ENCODE data around the gene LMTK3.
"Not testable (repeated sequence)": the region's sequence is repeated elsewhere in the genome, so short reads cannot be mapped to it uniquely, and the experiment has no call there.

LMTK3 gene

DNA sequence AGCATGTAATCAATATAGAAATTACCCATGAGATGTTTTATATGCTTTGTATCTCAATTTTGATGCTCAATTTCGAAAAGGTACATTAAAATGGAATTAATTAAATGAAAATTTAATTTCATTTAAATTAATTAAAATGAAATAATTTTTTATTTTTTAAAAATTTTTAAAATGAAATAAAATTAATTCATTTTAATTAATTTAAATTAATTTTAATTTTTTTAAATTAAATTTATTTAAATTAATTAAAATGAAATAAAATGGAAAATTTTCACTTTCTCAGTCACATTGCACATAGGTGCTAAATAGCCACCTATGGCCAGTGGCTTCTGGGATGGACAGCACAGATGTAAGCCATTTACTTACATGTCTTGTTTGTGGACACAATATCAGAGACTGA lies 36.1 kb upstream of the LMTK3 start:
- DNase-seq (no peak), ATAC-seq (no peak)
- Mint-ChIP-seq H3K27ac (no peak overlapping the region), H3K9me3 (no peaks in the 10 kb centered on the region), H3K4me1 (no peaks in the 10 kb centered on the region), H3K36me3 (ENCODE audit: low read depth) (no peaks in the 10 kb centered on the region), H3K4me3 (no peak overlapping the region), H3K27me3 (no peaks in the 10 kb centered on the region)

- Mint-ChIP-seq H3K27me3 (no peaks in the 10 kb centered on the region), H3K9me3 (no peaks in the 10 kb centered on the region), H3K4me1 (no peaks in the 10 kb centered on the region), H3K27ac (no peak overlapping the region), H3K4me3 (no peak overlapping the region), H3K36me3 (ENCODE audit: low read depth) (no peaks in the 10 kb centered on the region)
- DNase-seq (no peak), ATAC-seq (no peak)
Observed at GRCh38 chr19:48544856-48545750, 33.5 kb upstream of the LMTK3 start.

DNA sequence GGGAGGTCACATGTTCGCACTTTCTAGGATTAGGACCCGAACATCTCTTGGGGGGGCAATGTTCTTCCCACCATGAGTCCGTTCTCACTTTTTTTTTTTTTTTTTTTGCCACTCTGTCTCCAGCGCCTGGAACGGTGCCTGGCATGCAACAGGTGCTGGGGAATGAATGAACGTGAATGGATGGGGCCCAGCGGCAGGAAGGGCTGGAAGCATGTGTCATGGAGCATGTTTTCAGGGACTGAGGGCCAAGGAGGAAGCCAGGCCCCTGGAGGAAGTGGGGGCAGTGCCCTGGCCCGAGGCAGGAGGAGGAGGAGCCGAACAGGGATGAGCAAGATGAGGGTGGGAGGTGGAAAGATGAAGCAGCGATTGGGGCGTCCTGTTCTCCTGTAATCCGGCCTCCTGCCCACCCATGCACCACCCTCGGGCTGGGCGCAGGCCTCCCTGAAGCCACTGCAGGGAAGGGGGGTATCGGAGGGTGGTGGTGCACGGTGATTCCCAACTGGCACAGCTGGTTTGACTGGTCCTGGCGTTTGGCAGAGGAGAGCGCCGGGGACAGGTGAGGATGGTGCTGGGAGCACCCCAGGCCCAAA lies 31.6 kb upstream of the LMTK3 start:
- Mint-ChIP-seq H3K9me3 (no peaks in the 10 kb centered on the region), H3K4me3 (no peak overlapping the region), H3K27ac (no peak overlapping the region), H3K27me3 (no peaks in the 10 kb centered on the region), H3K36me3 (ENCODE audit: low read depth) (no peaks in the 10 kb centered on the region), H3K4me1 (no peaks in the 10 kb centered on the region)
- ATAC-seq = no peak
- DNase-seq = no peak

GRCh38 chr19:48541813-48542212 lies 30.2 kb upstream of the LMTK3 start:
- H3K36me3 Mint-ChIP-seq (ENCODE audit: low read depth) = no peaks in the 10 kb centered on the region
- no peaks in the 10 kb centered on the region for H3K9me3 Mint-ChIP-seq
- no peak overlapping the region for H3K27ac Mint-ChIP-seq
- DNase-seq (no peak), ATAC-seq (no peak)
- H3K4me3 Mint-ChIP-seq = no peak overlapping the region
- no peaks in the 10 kb centered on the region for H3K27me3 Mint-ChIP-seq
- H3K4me1 Mint-ChIP-seq = no peaks in the 10 kb centered on the region

DNA sequence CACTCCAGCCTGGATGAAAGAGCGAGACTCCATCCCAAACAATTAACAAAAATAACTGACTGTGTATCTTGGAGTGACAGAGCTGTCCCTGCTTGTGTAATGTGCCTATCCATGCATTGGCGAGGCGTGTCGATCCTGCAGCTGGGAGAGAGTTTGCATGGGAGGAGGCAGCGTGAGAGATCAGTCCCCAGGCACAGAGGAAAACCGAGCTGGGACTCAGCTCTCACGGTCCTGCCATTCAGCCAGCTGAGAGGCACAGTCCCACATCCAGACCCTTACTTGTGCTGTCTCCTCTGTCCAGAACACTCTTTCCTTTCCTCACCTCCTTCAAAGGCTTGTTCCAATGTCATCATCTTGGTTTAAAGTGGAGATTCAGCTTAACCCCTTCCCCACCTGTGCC lies 28.5 kb upstream of the LMTK3 start:
- Mint-ChIP-seq H3K4me3 (no peak overlapping the region), H3K27ac (no peak overlapping the region), H3K9me3 (no peaks in the 10 kb centered on the region), H3K27me3 (no peaks in the 10 kb centered on the region), H3K4me1 (no peaks in the 10 kb centered on the region), H3K36me3 (ENCODE audit: low read depth) (no peaks in the 10 kb centered on the region)
- no peak for DNase-seq
- no peak for ATAC-seq

DNA sequence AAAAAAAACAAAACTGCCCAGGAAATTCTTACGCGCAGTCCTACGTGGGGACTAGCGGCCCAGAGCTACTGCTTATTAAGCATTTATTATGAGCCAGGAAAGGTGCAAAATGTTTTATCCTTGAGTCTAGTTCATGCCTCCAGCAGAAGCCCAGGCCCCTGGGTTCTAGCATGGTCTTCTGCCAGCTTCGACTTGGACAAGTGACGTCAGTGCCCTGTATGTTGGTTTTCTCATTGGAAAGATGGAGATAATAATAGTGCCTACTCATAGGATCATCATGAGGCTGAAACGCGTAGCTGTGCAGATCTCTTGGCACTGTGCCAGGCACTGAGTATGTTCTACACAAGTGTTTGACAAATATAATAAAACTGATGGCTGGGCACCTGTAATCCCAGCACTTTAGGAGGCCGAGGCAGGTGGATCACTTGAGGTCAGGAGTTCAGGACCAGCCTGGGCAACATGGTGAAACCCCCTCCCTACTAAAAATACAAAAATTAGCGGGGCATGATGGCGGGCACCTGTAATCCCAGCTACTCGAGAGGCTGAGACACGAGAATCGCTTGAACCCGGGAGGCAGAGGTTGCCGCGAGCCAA lies 28.0 kb upstream of the LMTK3 start:
- Mint-ChIP-seq H3K27ac (no peak overlapping the region), H3K4me1 (no peaks in the 10 kb centered on the region), H3K27me3 (no peaks in the 10 kb centered on the region), H3K4me3 (no peak overlapping the region), H3K36me3 (ENCODE audit: low read depth) (no peaks in the 10 kb centered on the region), H3K9me3 (no peaks in the 10 kb centered on the region)
- ATAC-seq (no peak), DNase-seq (no peak)

DNA sequence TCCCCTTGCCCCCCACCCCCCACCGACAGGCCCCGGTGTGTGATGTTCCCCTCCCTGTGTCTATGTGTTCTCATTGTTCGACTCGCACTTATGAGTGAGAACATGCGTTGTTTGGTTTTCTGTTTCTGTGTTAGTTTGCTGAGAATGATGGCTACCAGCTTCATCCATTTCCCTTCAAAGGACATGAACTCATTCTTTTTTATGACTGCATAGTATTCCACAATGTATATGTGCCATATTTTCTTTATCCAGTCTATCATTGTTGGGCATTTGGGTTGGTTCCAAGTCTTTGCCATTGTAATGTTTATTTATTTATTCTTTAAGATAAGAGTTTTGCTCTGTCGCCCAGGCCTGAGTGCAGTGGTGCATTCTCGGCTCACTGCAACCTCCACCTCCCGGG lies 26.4 kb upstream of the LMTK3 start:
- not testable (repeated sequence) for DNase-seq; H3K27ac Mint-ChIP-seq; H3K9me3 Mint-ChIP-seq; H3K27me3 Mint-ChIP-seq; H3K4me3 Mint-ChIP-seq; ATAC-seq; H3K4me1 Mint-ChIP-seq; H3K36me3 Mint-ChIP-seq (ENCODE audit: low read depth)

DNA sequence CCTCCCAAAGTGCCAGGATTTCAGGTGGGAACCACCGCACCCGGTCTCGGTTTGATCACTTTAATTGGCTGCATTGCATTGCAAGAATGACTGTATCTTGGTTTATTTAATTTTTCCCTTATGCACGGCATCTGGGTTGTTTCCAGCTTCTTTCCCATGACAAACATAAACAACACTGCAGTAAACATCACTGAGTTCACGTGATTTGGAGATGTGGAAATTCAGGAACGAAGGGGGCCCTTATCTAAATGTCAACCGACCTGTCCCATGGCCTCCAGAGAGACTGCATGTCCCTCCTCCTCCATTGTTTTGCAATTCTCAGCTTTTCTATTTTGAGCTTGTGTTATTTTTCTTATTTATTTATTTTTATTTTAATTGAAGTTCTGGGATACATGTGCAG lies 25.9 kb upstream of the LMTK3 start:
- no peaks in the 10 kb centered on the region for H3K27me3 Mint-ChIP-seq
- H3K27ac Mint-ChIP-seq = no peak overlapping the region
- DNase-seq (no peak), ATAC-seq (no peak)
- no peaks in the 10 kb centered on the region for H3K4me1 Mint-ChIP-seq
- no peak overlapping the region for H3K4me3 Mint-ChIP-seq
- H3K9me3 Mint-ChIP-seq = no peaks in the 10 kb centered on the region
- H3K36me3 Mint-ChIP-seq (ENCODE audit: low read depth) = no peaks in the 10 kb centered on the region

DNA sequence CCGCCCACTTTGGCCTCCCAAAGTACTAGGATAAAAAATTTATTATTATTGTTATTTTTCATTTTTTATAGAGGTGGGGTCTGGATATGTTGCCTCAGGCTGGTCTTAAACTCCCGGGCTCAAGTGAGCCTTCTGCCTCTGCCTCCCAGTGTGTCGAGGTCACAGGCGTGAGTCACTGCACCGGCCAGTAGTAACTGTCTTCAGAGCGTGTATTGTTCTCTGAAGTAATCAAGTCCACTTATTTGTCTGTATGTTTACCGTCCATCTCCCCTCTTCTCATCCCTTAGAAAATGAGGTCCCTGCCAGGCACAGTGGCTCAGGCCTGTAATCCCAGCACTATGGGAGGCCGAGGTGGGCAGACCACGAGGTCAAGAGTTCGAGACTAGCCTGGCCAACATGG lies 22.1 kb upstream of the LMTK3 start:
- H3K27ac Mint-ChIP-seq = no peak overlapping the region
- no peak for ATAC-seq
- peaks cover 3% of the 10 kb centered on the region for H3K36me3 Mint-ChIP-seq (ENCODE audit: low read depth)
- no peak overlapping the region for H3K4me3 Mint-ChIP-seq
- no peak for DNase-seq
- peaks cover 3% of the 10 kb centered on the region for H3K27me3 Mint-ChIP-seq
- H3K9me3 Mint-ChIP-seq = peaks cover 4% of the 10 kb centered on the region
- H3K4me1 Mint-ChIP-seq = no peaks in the 10 kb centered on the region

- no peak for DNase-seq
- peaks cover 4% of the 10 kb centered on the region for H3K36me3 Mint-ChIP-seq (ENCODE audit: low read depth)
- no peak overlapping the region for H3K27ac Mint-ChIP-seq
- no peak overlapping the region for H3K4me3 Mint-ChIP-seq
- peaks cover 14% of the 10 kb centered on the region for H3K9me3 Mint-ChIP-seq
- no peaks in the 10 kb centered on the region for H3K4me1 Mint-ChIP-seq
- ATAC-seq = no peak
- peaks cover 3% of the 10 kb centered on the region for H3K27me3 Mint-ChIP-seq
Observed at GRCh38 chr19:48530770-48531169, 19.1 kb upstream of the LMTK3 start.

DNA sequence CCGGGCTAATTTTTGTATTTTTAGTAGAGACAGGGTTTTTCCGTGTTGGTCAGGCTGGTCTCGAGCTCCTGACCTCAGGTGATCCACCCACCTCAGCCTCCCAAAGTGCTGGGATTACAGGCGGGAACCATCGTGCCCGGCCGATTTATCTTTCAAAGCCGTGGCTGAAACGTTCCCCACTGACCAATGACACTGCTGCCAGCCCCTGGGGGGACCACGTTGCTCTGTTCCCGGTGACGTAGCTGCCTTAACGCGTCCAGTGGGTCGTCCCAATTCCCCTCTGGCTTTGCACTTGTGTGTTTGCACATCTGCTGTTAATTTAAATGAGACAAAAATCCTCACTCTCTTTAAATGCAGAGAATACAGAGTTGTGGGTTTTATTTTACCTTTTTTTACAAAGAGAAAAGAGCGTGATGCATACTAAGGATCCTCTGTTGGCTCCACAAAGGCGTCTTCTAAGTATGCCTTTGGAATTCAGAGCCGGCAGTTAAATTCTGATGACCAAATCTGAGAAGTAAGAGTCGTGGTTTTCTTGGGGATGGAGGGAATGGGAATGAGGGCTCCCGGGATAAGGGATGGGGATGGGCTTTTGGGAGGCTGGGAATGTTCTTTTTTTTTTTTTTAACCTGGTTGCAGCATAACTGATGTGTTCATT lies 18.6 kb upstream of the LMTK3 start:
- peaks cover 14% of the 10 kb centered on the region for H3K9me3 Mint-ChIP-seq
- ATAC-seq = no peak
- no peak for DNase-seq
- H3K27me3 Mint-ChIP-seq = peaks cover 3% of the 10 kb centered on the region
- H3K4me1 Mint-ChIP-seq = no peaks in the 10 kb centered on the region
- no peak overlapping the region for H3K27ac Mint-ChIP-seq
- no peak overlapping the region for H3K4me3 Mint-ChIP-seq
- H3K36me3 Mint-ChIP-seq (ENCODE audit: low read depth) = peaks cover 4% of the 10 kb centered on the region

- ATAC-seq (no peak), DNase-seq (no peak)
- H3K27ac Mint-ChIP-seq = no peak overlapping the region
- H3K27me3 Mint-ChIP-seq = peaks cover 6% of the 10 kb centered on the region
- no peak overlapping the region for H3K4me3 Mint-ChIP-seq
- peaks cover 16% of the 10 kb centered on the region for H3K9me3 Mint-ChIP-seq
- H3K4me1 Mint-ChIP-seq = no peaks in the 10 kb centered on the region
- peaks cover 6% of the 10 kb centered on the region for H3K36me3 Mint-ChIP-seq (ENCODE audit: low read depth)
Observed at GRCh38 chr19:48529156-48529555, 17.5 kb upstream of the LMTK3 start.

DNA sequence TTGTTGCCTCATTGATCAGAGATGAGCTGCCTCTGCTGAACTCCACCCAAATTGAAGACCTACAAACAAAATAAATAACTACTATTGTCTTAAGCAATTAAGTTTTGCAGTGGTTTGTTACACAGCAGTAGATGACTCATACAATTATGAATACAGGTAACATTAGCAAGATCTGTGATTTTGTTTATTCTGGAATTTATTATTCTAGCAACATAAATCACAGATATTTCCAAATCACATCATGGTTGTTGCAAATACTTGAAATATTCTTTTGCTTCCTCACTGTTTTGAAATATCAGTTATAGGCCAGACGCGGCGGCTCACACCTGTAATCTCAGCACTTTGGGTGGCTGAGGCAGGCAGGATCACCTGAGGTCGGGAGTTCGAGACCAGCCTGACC lies 13.1 kb upstream of the LMTK3 start:
- Mint-ChIP-seq H3K27me3 (peaks cover 8% of the 10 kb centered on the region), H3K36me3 (ENCODE audit: low read depth) (peaks cover 8% of the 10 kb centered on the region), H3K4me3 (no peak overlapping the region), H3K27ac (no peak overlapping the region), H3K9me3 (peaks cover 19% of the 10 kb centered on the region), H3K4me1 (no peaks in the 10 kb centered on the region)
- ATAC-seq (no peak), DNase-seq (no peak)

GRCh38 chr19:48524221-48524620 lies 12.6 kb upstream of the LMTK3 start:
- Mint-ChIP-seq H3K4me1 (no peaks in the 10 kb centered on the region), H3K9me3 (peaks cover 17% of the 10 kb centered on the region), H3K27me3 (peaks cover 8% of the 10 kb centered on the region), H3K36me3 (ENCODE audit: low read depth) (peaks cover 8% of the 10 kb centered on the region), H3K4me3 (no peak overlapping the region), H3K27ac (no peak overlapping the region)
- ATAC-seq (no peak), DNase-seq (no peak)

DNA sequence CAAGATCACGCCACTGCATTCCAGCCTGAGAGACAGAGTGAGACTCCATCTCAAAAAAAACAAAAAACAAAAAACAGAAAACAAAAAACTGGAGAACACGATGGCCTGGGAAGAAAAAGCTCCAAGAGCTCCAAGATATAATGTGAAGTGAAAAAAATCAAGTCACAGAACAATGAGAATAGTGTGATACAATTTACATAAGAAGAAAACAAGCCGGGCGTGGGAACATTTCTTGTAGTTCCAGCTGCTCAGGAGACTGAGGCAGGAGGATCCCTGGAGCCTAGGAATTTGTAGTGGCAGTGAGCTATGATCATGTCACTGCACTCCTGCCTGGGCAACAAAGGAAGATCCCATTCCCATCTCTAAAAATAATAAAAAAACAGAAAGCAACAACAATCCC lies 8.5 kb upstream of the LMTK3 start:
- Mint-ChIP-seq H3K36me3 (ENCODE audit: low read depth) (peaks cover 4% of the 10 kb centered on the region), H3K27ac (no peak overlapping the region), H3K27me3 (peaks cover 5% of the 10 kb centered on the region), H3K4me3 (no peak overlapping the region), H3K9me3 (peaks cover 5% of the 10 kb centered on the region), H3K4me1 (no peaks in the 10 kb centered on the region)
- no peak for ATAC-seq
- DNase-seq = no peak
